GM19397 (cell line): ENCODE data around the gene ACOT2.
A peak's percentile ranks its signal among the peaks of the same experiment; 100 is the strongest.
"Not testable (repeated sequence)": the region's sequence is repeated elsewhere in the genome, so short reads cannot be mapped to it uniquely, and the experiment has no call there.

Experiments used
- ATAC-seq: cut with Tn5 transposase; IDR thresholded peaks from one replicate; pipeline ENCODE4 v1.9.1; 2021; ENCODE audit warnings: mild to moderate bottlenecking, moderate library complexity; ENCODE audit not compliant: unreplicated experiment

Gene ACOT2, protein sequence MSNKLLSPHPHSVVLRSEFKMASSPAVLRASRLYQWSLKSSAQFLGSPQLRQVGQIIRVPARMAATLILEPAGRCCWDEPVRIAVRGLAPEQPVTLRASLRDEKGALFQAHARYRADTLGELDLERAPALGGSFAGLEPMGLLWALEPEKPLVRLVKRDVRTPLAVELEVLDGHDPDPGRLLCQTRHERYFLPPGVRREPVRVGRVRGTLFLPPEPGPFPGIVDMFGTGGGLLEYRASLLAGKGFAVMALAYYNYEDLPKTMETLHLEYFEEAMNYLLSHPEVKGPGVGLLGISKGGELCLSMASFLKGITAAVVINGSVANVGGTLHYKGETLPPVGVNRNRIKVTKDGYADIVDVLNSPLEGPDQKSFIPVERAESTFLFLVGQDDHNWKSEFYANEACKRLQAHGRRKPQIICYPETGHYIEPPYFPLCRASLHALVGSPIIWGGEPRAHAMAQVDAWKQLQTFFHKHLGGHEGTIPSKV

DNA sequence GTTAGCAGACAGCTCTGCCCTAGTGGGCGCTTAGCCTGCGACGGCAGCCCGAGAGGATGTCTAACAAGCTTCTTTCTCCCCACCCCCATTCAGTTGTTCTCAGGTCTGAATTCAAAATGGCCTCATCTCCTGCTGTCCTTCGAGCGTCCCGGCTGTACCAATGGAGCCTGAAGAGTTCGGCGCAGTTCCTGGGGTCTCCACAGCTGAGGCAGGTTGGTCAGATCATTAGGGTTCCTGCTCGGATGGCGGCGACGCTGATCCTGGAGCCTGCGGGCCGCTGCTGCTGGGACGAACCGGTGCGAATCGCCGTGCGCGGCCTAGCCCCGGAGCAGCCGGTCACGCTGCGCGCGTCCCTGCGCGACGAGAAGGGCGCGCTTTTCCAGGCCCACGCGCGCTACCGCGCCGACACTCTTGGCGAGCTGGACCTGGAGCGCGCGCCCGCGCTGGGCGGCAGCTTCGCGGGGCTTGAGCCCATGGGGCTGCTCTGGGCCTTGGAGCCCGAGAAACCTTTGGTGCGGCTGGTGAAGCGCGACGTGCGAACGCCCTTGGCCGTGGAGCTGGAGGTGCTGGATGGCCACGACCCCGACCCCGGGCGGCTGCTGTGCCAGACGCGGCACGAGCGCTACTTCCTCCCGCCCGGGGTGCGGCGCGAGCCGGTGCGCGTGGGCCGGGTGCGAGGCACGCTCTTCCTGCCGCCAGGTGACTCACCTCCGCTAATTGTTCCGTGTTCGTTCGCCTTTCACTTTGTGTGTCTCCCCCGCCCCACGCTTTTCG, at the start of gene ACOT2:
Gene ACOT2 (plus strand): TSS at position 29 of the 774 bp plus-strand sequence. CDS start 28 bp downstream, at position 57.
- ATAC-seq, result peak; percentile 71

DNA sequence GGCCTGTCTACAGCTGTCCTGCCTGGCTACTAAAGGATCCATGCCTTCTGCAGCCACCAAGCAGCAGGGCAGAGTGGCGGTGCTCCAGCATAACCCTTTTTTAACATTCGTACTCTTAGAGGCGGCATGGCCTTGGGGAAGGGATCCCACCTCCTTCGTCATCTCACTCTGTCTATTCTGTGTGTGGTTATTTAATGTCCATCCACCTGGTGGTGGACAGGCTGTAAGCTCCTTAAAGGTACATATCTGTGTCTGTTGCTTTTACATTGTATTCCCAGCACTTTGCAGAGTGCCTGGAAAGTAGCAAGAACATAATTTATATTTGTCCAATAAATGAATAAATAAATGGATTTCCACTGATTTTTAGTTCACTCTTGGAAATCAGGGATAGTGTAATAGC, 47.8 kb upstream of the ACOT2 start:
- ATAC-seq, result no peak

- no peak for ATAC-seq
These were observed 44.5 kb upstream of the ACOT2 start for GRCh38 chr14:73524493-73524892.

- no peak for ATAC-seq
These were observed 42.7 kb upstream of the ACOT2 start for GRCh38 chr14:73526036-73526984.

DNA sequence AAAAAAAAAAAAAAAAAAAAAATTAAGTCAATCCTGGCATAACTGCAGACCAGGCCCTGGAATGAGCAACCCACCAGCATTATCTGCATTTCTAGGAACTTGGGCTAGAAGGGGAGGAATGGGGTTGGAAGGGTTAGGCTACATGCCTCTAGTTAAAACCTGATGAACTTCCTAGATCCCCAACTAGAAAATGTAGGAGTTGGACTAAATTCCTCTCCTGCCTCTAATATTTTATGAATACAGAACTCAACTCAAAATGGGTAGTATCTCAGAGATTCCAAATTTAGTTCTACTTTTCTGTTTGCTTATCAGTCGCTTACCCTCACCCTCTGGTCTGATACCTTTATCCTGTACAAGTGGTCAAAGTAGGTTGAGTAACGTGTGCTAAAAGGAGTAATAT, 39.7 kb upstream of the ACOT2 start:
- ATAC-seq, result not testable (repeated sequence)

DNA sequence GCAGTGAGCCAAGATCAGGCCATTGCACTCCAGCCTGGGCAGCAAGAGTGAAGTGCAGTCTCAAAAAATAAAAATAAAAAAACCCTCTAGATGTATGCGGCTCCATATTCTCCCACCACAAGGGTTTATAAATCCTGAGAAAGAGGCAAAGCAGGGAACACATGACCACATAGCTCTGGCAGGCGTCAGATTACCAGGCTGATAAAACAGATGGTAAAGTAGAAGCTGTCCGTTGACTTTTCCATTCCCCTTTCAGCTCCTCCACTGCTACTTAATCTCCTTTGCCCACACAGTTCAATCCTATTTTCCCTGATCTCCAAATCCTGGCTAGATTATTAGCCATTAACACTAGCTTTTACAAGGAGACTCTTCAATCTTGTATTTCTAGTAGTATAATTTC, 37.0 kb upstream of the ACOT2 start:
- ATAC-seq, result not testable (repeated sequence)

DNA sequence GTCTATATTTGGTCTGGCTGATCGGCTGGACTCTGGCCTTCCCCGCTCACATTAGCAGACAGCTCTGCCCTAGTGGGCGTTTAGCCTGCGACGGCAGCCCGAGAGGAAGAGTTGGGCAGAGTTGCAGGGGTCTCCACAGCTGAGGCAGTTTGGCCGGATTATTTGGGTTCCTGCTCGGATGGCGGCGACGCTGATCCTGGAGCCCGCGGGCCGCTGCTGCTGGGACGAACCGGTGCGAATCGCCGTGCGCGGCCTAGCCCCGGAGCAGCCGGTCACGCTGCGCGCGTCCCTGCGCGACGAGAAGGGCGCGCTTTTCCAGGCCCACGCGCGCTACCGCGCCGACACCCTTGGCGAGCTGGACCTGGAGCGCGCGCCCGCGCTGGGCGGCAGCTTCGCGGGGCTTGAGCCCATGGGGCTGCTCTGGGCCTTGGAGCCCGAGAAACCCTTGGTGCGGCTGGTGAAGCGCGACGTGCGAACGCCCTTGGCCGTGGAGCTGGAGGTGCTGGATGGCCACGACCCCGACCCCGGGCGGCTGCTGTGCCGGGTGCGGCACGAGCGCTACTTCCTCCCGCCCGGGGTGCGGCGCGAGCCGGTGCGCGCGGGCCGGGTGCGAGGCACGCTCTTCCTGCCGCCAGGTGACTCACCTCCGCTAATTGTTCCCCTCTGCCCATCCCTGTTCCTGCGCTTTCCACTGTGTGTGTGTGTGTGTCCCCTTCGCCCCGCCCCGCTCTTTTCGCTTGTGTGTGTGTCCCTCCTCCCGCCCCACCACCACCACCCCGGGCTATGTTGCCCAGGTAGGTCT, 31.6 kb upstream of the ACOT2 start:
- not testable (repeated sequence) for ATAC-seq

GRCh38 chr14:73539017-73539416, 30.0 kb upstream of the ACOT2 start:
- ATAC-seq, result not testable (repeated sequence)

DNA sequence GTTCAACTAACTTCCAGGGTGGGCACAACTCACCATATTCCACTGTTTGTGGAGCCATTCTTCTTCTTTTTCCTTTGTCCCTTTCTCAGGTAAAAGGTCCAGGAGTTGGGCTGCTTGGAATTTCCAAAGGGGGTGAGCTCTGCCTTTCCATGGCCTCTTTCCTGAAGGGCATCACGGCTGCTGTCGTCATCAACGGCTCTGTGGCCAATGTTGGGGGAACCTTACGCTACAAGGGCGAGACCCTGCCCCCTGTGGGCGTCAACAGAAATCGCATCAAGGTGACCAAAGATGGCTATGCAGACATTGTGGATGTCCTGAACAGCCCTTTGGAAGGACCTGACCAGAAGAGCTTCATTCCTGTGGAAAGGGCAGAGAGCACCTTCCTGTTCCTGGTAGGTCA, 26.1 kb upstream of the ACOT2 start:
- not testable (repeated sequence) for ATAC-seq

GRCh38 chr14:73545353-73545752, 23.7 kb upstream of the ACOT2 start:
- not testable (repeated sequence) for ATAC-seq

DNA sequence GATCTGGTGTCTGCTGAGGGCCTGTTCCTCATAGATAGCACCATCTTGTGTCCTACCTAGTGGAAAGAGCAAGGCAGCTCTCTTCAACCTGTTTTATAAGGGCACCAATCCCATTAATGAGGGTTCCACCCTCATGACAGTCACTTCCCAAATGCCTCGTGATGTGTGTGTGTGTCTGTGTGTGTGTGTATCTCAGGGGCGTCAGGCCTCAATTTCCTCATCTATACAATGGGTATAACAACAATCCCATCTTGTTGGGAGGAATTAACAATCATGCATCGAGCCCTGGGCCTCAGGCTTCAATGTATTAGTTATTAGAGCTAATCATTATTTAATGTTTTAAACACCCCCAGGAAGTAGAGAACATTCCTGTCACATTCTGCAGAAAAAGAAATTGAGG, 19.9 kb upstream of the ACOT2 start:
- not testable (repeated sequence) for ATAC-seq

DNA sequence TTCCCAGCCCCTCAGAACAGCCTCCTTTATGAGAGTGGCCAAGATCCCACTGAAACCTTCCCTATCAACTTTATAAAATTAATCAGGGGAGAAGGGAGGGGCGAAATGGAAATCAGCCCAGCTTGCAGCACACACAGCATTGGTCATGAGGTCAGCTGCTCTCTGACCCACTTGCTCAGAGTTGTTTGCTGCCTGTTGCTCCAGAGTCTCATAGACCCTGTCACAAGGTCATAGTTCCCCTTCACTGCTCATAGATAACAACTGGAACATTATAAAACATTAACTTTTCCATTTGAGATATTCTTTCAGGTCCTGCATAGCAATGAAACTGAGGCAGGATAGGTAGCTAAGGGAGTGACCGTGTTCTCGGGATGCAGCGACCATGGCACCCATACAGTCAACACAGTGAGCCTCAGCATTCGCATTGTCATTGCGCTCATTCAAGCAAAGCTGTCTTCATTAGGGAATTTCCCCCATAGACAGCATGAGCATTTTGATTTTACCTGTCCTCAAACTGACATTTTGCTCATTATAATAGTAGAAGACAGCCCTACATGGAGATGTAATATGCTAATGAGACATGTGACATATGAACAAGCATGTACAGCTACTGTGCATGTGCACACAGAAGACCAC, 19.0 kb upstream of the ACOT2 start:
- not testable (repeated sequence) for ATAC-seq

DNA sequence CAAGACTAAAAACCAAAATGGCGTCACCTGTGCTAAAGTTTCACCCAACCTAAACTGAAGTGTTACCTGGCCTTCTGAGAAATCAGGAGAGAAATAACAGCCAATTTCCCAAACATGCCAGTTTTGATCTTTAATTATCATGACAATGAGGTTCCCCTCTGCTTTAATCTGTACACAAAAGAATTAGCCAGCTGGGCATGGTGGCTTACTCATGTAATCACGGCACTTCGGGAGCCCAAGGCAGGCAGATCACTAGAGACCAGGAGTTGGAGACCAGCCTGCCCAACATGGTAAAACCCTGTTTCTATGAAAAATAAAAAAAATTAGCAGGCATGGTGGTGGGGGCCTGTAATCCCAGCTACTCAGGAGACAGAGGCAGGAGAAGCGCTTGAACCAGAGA, 15.2 kb upstream of the ACOT2 start:
- ATAC-seq, result no peak

DNA sequence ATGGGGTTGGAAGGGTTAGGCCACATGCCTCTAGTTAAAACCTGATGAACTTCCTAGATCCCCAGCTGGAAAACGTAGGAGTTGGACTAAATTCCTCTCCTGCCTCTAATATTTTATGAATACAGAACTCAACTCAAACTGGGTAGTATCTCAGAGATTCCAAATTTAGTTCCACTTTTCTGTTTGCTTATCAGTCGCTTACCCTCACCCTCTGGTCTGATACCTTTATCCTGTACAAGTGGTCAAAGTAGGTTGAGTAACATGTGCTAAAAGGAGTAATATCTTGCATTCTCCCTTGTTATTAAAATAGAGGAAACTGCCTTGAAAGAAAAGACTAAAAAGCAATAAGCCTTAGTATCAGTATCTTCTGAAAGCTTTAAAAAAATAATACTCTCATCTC, 11.8 kb upstream of the ACOT2 start:
- not testable (repeated sequence) for ATAC-seq

GRCh38 chr14:73558238-73558637, 10.8 kb upstream of the ACOT2 start:
- not testable (repeated sequence) for ATAC-seq

DNA sequence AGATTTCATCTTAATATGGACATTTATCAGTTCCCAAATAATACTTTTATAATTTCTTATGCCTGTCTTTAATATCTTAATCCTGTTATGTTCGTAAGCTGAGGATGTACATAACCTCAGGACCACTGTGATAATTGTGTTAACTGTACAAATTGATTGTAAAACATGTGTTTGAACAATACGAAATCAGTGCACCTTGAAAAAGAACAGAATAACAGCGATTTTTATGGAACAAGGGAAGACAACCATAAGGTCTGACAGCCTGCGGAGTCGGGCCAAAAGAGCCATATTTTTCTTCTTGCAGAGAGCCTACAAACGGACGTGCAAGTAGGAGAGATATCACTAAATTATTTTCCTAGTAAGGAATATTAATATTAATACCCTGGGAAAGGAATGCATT, 6.8 kb upstream of the ACOT2 start:
- ATAC-seq, result not testable (repeated sequence)

GRCh38 chr14:73562696-73563095, 6.3 kb upstream of the ACOT2 start:
- not testable (repeated sequence) for ATAC-seq

DNA sequence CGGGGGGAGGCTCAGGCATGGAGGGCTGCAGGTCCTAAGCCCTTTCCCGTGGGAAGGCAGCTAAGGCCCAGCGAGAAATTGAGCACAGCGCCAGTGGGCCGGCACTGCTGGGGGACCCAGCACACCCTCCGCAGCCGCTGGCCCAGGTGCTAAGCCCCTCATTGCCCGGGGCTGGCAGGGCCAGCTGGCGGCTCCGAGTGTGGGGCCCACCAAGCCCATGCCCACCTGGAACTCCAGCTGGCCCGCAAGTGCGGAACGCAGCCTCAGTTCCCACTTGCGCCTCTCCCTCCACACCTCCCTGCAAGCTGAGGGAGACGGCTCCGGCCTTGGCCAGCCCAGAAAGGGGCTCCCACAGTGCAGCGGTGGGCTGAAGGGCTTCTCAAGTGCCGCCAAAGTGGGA, 2.6 kb upstream of the ACOT2 start:
- not testable (repeated sequence) for ATAC-seq

- not testable (repeated sequence) for ATAC-seq
These were observed 2.1 kb upstream of the ACOT2 start for GRCh38 chr14:73566935-73567334.
